Lung (tissue), 12 donors: ENCODE data around the gene INPP5E. TPM values are rescaled to one million over a fixed set of nuclear protein-coding genes. Genes with fewer than 3 reads are reported as not detected.

ENCODE experiments used
- ATAC-seq: fragments of 200-7000 bp; cut with Tn5 transposase; one replicate; pipeline ENCODE4 v1.9.1; 2020; ENCODE audit warnings: moderate number of reproducible peaks; ENCODE audit not compliant: insufficient read depth, low FRiP score
- DNase-seq, 3 donors: peaks; one replicate each; pipeline ENCODE4 v3.0.0-alpha.2; 2013 to 2017
- H3K27ac ChIP-seq, 2 donors: one replicate each; pipeline ENCODE4 v1.5.1; 2013; ENCODE audit warnings: mild to moderate bottlenecking in 2 of 2, moderate library complexity in 2 of 2, control low read depth in 1 of 2, inconsistent platforms in 1 of 2, low read depth in 1 of 2, low read length in 1 of 2
- H3K27me3 ChIP-seq, 3 donors: one replicate each; pipeline ENCODE4 v1.5.1; 2013; ENCODE audit warnings: low read length in 2 of 3; ENCODE audit not compliant: control insufficient read depth in 3 of 3, insufficient read depth in 3 of 3
- H3K36me3 ChIP-seq, 4 donors: one replicate each; pipeline ENCODE4 v1.5.1; 2013; ENCODE audit warnings: low read length in 4 of 4, mild to moderate bottlenecking in 1 of 4, moderate library complexity in 1 of 4; ENCODE audit not compliant: control insufficient read depth in 4 of 4, insufficient read depth in 4 of 4
- H3K4me1 ChIP-seq, 5 donors: one replicate each; pipeline ENCODE4 v1.5.1; 2013; ENCODE audit warnings: low read length in 5 of 5, mild to moderate bottlenecking in 2 of 5, moderate library complexity in 1 of 5; ENCODE audit not compliant: control insufficient read depth in 5 of 5, insufficient read depth in 5 of 5
- H3K4me3 ChIP-seq: one replicate; pipeline ENCODE4 v1.5.1; 2013; ENCODE audit warnings: mild to moderate bottlenecking, control low read depth, moderate library complexity
- H3K9ac ChIP-seq, 2 donors: one replicate each; pipeline ENCODE4 v1.5.1; 2013; ENCODE audit warnings: low read length in 2 of 2, control low read depth in 1 of 2; ENCODE audit not compliant: insufficient read depth in 1 of 2
- H3K9me3 ChIP-seq, 4 donors: one replicate each; pipeline ENCODE4 v1.5.1; 2013; ENCODE audit warnings: low read length in 3 of 4, mild to moderate bottlenecking in 1 of 4, moderate library complexity in 1 of 4; ENCODE audit not compliant: control insufficient read depth in 4 of 4, insufficient read depth in 3 of 4
- WGBS, 2 donors: extraction: QIAGEN DNeasy Blood & Tissue Kit; methylation state at CpG; one replicate each; pipeline ENCODE4 v1.1.7; 2013; 5-methylcytosine and 5-hydroxymethylcytosine counted together
- polyA plus RNA-seq, 2 donors: library from polyadenylated mRNA; stranded (reverse); fragments of 200-250 nt; gene quantifications; one replicate each; pipeline ENCODE4 v1.2.1, GENCODE V29; 2013
- total RNA-seq, 2 donors: library from RNA; depleted of rRNA in 1 of 2; stranded (reverse); fragments of >200 nt in 1 of 2; gene quantifications; one replicate each; pipeline ENCODE4 v1.2.1, GENCODE V29; 2014 to 2021
- TF ChIP-seq, protein P1 (sequence below): IDR thresholded peaks from 2 replicates; pipeline ENCODE4 v1.5.1; 2012; ENCODE audit warnings: mild to moderate bottlenecking; ENCODE audit errors: control extremely low read depth, extremely low read depth
- donor health status: control.
- donor health status: control.
- donor health status: Bipolar disorder and iron deficiency.
- donor health status: healthy.
- donor health status: DM: yes; HTN: yes; CAD: no.

INPP5E gene
- total and polyA plus RNA-seq, 4 donors = 7.2 to 18.4 (median 8.6) TPM

DNA sequence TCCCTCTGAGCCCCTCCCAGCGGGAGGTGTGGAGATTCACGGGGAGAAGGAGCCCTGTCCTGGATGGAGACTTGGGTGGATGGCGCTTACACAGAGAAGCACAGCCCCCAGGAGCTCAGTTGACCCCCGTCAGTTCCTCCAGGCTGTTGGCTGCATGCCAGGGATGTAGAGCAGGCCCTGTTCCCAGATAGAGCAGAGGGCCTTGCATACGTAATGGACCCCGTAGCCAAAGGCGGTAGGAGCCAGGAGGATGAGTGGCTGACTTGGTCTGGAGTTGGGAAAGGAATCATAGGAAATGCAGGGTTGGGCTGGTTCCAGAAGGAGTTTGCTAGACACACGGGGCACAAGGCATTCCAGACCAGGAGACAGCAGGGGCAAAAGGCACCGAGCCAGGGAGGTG lies 26.7 kb downstream of the INPP5E start:
- peaks cover 0 to 19% (median 8%) of the 10 kb centered on the region in 5 donors for H3K4me1 ChIP-seq
- no peaks in the 10 kb centered on the region for H3K9me3 ChIP-seq
- no peak overlapping the region for H3K27ac ChIP-seq
- H3K4me3 ChIP-seq = no peak overlapping the region
- no peaks in the 10 kb centered on the region for H3K27me3 ChIP-seq
- TF ChIP-seq, protein P1, sequence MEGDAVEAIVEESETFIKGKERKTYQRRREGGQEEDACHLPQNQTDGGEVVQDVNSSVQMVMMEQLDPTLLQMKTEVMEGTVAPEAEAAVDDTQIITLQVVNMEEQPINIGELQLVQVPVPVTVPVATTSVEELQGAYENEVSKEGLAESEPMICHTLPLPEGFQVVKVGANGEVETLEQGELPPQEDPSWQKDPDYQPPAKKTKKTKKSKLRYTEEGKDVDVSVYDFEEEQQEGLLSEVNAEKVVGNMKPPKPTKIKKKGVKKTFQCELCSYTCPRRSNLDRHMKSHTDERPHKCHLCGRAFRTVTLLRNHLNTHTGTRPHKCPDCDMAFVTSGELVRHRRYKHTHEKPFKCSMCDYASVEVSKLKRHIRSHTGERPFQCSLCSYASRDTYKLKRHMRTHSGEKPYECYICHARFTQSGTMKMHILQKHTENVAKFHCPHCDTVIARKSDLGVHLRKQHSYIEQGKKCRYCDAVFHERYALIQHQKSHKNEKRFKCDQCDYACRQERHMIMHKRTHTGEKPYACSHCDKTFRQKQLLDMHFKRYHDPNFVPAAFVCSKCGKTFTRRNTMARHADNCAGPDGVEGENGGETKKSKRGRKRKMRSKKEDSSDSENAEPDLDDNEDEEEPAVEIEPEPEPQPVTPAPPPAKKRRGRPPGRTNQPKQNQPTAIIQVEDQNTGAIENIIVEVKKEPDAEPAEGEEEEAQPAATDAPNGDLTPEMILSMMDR = no peak
- peak in 2 of 3 donors; percentile 14 to 56 for DNase-seq
- no peak overlapping the region for H3K9ac ChIP-seq
- 76 to 88% methylated on average over 9 of the region's 9 CpGs for WGBS, 2 donors
- H3K36me3 ChIP-seq = peaks cover 11 to 47% (median 37%) of the 10 kb centered on the region in 4 donors
- ATAC-seq = no peak

DNA sequence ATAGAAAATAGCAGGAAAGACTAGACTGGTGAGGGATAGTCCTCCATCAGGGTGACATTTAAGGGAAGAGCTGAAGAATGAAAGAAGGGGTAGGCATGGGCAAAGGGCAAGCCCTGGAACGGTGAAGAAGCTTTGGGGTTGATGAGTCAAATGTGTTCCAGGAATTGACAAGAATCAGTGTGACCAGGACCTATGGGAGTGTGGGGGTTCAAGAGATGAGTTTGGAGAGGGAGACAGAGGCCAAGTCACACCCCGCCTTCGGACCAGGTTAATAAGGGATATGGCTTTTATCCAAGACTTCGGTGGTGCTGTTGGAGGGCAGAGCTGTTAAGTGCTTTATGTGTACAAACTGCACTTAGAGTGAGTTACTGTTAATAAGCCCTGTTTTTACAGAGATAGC lies 28.3 kb downstream of the INPP5E start:
- WGBS, 2 donors = 35 to 59% methylated on average over 4 of the region's 4 CpGs
- H3K36me3 ChIP-seq = peaks cover 8 to 42% (median 32%) of the 10 kb centered on the region in 4 donors

DNA sequence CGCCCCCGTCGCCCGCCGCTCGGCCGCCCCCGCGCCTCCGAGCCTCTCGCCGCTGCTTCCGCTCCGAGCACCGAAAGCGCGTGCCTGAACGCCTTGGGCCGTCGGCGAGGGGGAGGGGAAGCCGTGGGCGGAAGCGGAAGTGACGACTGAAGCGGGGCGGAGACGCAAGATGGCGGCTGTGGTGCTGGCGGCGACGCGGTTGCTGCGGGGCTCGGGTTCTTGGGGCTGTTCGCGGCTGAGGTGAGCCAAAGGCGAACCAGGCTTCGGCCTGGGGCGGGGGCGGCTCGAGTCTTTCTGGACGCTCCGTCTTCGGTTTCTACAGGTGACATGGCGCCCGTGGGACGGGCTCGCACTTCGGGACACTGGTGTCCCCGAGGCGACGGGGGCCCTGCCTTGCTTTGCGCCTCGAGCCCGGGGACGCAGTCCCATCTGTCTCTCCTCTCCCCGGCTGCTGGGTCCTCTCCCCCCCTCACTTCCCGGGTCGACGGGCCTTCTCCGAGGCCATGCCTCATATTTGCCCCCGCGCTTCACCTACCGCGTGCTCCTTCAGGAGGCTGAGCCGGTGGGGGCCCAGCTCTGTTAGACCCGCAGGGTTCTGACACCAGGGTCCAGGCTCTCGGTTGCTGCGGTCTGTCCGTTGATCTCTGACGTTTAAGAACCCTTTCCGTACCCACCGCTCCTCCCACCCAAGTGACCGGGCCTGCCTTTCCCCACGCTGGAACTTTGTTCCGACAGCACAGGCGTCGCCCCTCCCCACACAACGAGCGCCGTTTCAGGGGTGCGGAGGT lies 29.0 kb downstream of the INPP5E start, which contains the start of the genes ENTR1 and PMPCA:
Gene ENTR1, minus strand, starts transcription at position 115 of the 788 bp plus-strand sequence. CDS start 217 bp downstream, outside the sequence.
Gene PMPCA, plus strand, starts transcription at position 159 of the 788 bp plus-strand sequence. Its CDS starts 11 bp downstream, at position 170.
- peak within 1 kb of the TSS; percentile 82 for H3K4me3 ChIP-seq
- ATAC-seq (peak; percentile 86), DNase-seq (peak; percentile 90 to 95 (median 92))
- TF ChIP-seq, protein P1 = no peak
- H3K9me3 ChIP-seq = no peaks in the 10 kb centered on the region
- H3K27ac ChIP-seq = peak within 1 kb of the TSS; percentile 88 to 94
- H3K27me3 ChIP-seq = no peaks in the 10 kb centered on the region
- peaks cover 5 to 38% (median 30%) of the 10 kb centered on the region in 4 donors for H3K36me3 ChIP-seq
- H3K9ac ChIP-seq = peak within 1 kb of the TSS; percentile 66 to 74
- H3K4me1 ChIP-seq = peaks cover 0 to 19% (median 8%) of the 10 kb centered on the region in 5 donors
- 0% methylated on average over 74 to 83 of the region's 83 CpGs for WGBS, 2 donors

More for the DNA sequence above, 28.3 kb downstream of the INPP5E start:
- DNase-seq = no peak
- Histone ChIP-seq H3K4me1 (peaks cover 0 to 19% (median 8%) of the 10 kb centered on the region in 5 donors), H3K4me3 (peak overlapping the region; percentile 82), H3K27me3 (no peaks in the 10 kb centered on the region), H3K27ac (no peak overlapping the region), H3K9ac (peak overlapping the region; percentile 66 to 74), H3K9me3 (no peaks in the 10 kb centered on the region)
- no peak for ATAC-seq
- TF ChIP-seq, protein P1 = no peak
